VCaP (cell line): ENCODE data around the gene CA14.
"Not testable (repeated sequence)": the region's sequence is repeated elsewhere in the genome, so short reads cannot be mapped to it uniquely, and the experiment has no call there.

Experiments used
- H3K27ac ChIP-seq: fragments of 450-650 bp; 2 replicates; pipeline ENCODE4 v1.5.1; 2017
- CTCF ChIP-seq: fragments of 450-650 bp; conservative IDR thresholded peaks from 2 replicates; pipeline ENCODE4 v1.5.1; 2017; ENCODE audit warnings: mild to moderate bottlenecking, moderate library complexity

CA14 gene

GRCh38 chr1:150288822-150289221 lies 31.2 kb downstream of the CA14 start:
- H3K27ac ChIP-seq, result no peak overlapping the region
- TF ChIP-seq CTCF, result no peak

GRCh38 chr1:150293433-150294253 lies 36.1 kb downstream of the CA14 start, which contains the start of gene MRPS21:
MRPS21 (plus strand) TSS chr1:150293861; CDS start chr1:150294367, 506 bp downstream.
- TF ChIP-seq CTCF, result no peak
- H3K27ac ChIP-seq, result peak within 1 kb of the TSS; percentile 75

GRCh38 chr1:150295476-150295875 lies 37.9 kb downstream of the CA14 start:
- H3K27ac ChIP-seq, result no peak overlapping the region
- no peak for TF ChIP-seq CTCF

GRCh38 chr1:150299716-150300115 lies 42.1 kb downstream of the CA14 start:
- no peak overlapping the region for H3K27ac ChIP-seq
- TF ChIP-seq CTCF, result no peak

- TF ChIP-seq CTCF, result no peak
- H3K27ac ChIP-seq, result no peak overlapping the region
Observed at GRCh38 chr1:150302338-150302737, 44.8 kb downstream of the CA14 start.

- no peak overlapping the region for H3K27ac ChIP-seq
- TF ChIP-seq CTCF, result no peak
Observed at GRCh38 chr1:150302902-150303301, 45.3 kb downstream of the CA14 start.

GRCh38 chr1:150308585-150308984 lies 51.0 kb downstream of the CA14 start:
- H3K27ac ChIP-seq, result not testable (repeated sequence)
